Activated T-helper 1 cell treated with anti-CD3 and anti-CD28 coated beads, Interleukin-2, amount 50 U/mL, for 16 hours (primary cell): ENCODE data around the gene SDC3.

Experiments
- DNase-seq, 2 donors: peaks; one replicate each; pipeline ENCODE4 v3.0.0-alpha.2; 2020; ENCODE audit warnings: low read depth in 1 of 2, low spot score in 1 of 2

The SDC3 gene

DNA sequence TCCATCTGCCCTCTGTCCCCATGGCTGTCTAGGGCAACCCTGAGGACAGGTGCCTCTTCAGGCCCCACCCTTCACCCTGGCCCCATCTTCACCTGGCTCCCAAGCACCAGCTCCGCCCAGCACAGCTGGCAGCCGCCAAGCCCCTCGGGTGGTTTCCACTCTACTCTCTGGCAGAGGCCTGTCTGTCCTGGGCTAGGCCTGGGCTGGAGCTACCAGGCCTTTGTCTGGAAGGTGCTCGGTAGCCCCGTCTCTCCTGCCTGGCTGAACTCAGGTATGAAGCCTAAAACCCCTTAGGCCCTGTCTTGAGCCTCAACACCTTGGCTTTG is 17.4 kb downstream of the SDC3 start:
- DNase-seq = no peak

DNA sequence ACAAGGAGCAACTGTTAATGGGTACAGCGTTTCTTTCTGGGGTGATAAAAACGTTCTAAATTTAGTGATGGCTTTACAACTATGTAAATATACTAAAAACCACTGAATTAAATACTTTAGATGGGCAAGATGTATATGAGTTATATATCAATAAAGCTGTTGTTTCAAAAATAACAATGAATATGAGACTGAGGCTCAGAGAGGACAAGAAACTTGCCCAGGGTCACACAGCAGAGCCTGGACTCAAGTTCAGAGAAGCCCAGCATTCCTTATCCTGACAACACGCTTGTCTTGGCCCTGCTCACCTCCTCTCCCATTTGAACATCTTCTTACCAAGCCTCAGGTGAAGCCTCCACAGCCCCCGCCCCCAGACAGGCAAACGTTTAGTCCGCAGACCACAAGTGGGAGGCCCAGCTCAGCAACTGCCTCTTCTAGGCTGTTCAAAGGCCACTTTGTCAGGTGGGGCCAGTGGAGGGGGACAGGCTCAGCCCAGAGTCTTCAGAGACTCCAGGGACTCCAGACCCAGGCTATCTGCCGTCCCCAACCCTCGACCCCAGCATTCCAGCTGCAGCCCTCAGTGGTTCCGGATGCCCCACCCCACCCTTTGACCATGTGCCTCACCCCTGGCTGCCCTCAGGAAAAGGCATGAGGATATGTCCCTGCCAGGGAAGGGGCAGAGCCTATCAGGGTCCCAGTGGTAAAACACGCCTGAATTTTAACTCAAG is 17.9 kb downstream of the SDC3 start:
- no peak for DNase-seq

DNA sequence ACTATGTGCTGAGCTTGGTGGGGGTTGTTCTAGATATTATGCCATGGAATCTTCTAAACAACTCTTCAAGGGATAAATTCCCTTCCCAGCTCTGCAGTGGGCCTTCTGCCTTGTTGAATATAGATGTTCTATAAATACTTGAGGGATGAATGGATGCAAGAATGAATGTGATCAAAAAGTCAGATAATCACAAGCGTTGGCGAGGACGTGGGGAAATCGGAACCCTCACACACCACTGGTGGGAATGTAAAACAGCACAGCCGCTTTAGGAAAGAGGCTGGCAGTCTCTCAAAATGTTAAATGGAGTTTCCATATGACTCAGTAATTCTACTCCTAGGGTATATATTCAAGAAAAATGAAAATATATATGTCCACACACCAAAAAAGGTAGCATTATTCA is 19.0 kb downstream of the SDC3 start:
- no peak for DNase-seq

DNA sequence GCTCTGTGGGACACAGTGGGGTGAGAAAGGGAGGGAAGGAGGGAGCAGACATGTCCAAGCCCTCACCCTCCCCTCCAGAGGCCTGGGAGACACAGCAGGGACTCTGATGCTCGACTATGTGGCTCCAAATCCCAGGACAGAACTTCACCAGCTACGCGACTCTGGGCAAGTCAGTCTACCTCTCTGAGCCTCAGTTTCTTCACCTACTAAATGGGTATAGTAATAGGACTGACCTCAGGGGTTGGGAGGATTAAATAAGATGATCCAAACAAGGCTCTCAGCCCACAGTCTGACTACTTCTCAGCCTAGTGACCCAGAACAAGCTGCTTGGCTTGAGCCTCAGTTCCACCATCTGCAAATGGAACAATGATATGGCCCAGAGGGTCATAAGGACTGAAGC is 19.6 kb downstream of the SDC3 start:
- DNase-seq = no peak

DNA sequence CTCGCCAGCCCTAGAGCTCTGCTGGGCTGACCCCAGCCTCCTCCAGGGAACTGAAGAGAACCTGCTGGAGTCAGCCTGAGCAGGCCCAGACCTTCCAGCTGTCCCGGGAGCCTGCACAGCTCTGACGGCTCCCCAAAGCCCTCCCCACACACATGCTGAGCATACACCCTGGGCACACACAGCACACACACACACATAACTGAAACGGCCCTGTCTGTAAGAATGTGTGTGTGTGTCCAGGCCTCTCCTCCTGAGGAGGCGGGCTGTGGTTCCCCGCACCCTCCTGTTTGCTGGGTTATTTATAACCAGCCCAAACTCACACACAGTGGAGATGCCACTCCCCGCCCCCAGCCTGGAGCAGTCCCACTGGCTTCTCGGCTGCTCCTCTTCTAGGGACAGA is 20.2 kb downstream of the SDC3 start:
- DNase-seq = no peak

DNA sequence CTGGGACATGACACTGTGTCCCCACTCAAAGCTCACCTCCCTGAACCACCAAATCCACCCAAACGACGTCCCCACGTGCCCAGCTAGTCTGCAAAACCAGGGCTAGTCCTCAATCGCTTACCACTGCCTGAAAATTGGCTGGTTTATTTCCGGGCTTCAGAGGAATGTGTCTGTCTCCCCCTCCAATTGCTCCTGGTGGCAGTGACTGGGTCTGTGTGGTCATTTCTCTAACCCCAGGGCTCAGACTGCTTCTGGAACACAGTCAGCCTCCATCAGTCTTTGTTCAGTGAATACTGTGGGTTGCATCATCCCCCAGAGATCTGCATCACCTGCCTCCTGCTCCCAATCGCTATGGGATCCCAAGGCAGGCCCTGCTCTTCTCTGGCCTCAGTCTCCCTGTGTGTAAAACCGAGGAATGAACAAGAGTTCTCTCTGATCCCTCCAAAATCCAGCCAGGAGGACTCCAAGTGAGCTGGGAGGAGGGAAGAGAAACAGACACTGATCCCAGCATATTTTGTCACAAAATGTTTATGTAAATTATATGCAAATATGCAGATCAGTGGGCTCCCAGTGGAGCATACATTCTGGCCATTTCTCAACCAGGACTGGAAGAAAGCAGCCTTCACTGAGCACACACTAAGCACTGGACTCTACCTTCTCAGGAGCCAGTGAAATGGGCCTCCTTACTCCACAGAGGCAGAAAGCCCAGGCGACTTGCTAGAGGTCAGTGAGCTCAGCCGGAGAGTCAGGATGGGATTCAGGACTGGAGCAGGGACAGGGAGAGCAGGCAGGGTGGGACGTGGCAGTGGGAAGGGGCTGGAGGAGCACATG is 20.9 kb downstream of the SDC3 start:
- no peak for DNase-seq

DNA sequence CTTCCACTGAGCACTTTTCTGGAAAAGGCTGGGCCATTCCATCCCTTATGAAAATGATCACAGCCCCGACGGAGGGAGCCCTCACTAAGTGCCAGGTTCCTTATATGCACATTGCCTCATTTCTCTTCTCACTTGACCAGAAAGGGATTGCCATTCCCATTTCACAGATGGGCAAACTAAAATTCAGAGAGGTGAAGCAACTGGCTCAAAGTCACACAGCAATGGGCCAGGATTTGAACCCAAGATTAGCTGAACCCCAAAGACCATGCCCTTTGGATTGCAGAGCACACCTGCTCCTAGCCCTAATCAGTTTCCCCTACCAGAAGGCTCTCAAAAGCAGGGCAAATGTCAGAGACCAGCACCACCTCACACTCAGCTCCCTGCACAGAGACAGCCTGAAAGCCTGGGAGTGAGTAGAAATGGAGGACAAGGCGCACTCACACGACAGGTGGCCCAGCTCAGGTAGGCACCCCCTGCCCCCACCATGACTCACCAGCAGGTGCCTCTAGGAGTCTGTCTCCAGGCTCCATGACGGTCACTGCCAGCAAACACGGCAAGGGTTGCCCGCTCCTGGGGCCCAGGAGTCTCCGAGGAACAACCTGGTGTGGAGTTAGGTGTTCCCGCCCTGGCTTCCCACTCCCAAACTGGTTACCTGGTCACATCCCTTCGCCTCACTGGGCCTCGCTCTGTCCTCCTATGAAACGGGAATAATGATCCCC is 21.7 kb downstream of the SDC3 start:
- DNase-seq = no peak

DNA sequence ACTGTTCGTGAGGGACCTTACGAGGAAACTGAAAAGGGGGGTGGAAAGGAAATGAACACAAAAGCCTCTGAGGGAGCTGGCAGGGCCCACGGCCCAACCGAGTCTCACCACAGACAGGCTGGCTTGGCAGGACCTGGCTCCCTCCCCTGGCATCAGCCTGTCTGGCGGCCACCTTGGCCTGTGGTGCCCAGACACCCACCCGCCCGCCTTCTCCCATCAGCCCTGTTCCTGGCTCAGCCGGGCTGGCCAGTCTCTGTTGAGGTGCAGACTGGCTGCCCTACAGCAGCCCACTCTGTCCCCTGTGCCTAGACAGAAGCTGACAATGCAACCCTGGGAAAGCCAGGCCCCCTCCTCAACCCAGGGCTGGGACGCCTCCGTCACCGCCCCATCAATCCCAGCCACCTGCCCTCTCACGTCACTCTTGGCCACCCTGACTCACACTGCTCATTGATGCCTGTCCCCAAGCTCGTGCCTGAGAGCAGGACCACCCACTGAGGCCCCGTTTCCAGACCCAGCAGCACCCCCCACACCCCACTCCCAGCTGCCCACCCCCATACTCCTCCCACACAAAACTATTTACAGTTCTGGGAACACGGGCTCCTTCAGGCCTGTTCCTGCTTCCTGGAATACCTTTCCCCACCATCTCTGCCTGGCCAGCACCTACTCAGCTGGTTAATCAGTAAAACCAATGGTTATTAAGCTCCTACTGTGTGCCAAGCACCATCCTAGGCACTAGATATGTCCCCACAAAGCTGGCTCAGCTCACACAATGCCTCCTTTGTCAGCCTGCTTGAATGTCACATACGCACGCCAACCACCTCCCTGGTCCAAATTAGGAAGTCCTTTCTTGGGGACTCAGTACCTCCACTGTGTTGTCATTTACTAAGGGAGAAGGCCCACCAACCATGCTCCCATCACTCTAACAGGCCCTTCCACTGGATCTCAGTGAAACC is 22.7 kb downstream of the SDC3 start:
- no peak for DNase-seq

DNA sequence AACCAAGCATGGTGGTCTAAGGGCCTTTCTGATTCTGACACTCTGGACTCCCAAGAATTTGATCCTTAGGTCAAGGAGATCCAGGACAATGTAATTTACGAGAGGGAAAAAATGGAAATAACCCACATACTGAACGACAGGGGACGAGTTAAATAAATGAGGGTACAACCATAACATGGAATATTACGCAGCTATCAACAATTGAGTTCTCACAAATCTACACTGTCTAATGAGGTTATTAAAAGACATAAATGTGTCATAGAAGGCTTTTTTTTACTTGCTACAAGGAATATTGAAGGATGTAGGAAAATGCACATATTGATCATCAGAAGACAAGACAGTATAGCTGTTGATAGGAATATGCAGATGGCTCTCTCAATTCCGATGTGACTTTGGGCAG is 23.8 kb downstream of the SDC3 start:
- DNase-seq = no peak

DNA sequence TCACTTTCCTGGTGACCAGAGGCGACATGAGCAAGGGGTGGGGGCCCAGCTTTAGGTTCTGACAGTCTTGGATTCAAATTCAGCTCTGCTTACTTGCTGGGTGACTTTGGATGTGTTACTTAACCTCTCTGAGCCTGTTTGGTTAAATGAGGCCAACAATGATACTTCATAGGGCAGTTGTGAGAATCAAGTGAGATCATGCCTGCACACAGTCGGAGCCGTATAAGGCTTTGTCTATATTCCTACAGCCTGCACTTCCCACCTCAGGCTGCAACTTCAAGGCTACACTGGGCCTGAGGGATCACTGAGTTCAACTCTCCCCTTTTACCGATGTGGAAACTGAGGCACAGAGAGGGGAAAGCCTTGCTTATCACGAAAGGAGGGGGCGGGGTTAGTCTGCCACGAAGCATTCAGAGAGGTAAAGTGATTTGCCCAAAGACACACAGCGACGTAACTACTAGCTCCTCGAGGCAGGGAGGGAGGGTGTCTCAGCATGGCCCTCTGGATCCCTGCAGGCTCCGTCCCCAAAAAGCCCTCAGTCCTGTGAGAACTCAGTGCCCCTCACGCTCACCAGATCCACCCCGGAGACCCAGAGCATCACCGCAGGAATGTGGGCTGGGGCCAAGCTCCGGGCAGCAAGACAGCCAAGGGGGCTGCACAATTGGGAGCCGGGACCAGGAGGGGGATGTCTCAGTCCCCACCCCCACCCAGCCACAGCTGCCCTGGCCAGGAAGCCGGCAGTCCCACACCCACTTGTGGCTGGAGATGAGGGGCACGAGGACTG is 25.0 kb downstream of the SDC3 start:
- no peak for DNase-seq

DNA sequence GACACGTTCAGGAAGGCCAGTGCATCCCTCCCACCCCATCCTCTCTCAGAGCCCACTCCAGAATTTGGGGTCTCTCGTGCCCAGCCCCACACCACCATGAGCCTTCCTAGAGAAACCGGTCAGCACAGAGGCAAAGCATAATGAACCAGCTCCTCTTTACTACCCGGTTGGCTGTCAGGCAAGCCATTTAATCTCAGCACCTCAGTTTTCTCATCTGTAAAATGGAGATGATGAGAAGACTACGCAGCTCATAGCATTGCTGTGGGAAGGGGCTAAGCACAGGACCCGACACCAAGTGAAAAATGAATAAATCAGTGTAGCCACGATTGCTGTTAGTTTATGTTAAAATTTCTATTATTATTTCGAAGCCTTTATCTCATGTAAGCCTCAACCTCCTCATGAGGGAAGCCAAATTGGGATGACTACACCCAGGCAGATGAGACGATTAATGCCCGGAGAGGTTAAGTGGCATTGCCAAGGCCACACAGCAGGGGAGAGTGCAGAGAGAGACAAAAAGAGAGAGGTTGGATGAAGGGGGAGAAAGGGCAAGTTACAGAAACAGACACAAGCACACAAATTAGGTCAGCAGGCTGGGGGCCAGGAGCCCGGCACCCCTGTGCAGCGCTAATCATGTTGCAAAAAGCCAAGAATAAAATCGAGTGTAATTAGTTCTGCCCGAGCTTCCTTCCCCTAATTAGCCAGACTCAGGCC is 25.7 kb downstream of the SDC3 start:
- DNase-seq = no peak

DNA sequence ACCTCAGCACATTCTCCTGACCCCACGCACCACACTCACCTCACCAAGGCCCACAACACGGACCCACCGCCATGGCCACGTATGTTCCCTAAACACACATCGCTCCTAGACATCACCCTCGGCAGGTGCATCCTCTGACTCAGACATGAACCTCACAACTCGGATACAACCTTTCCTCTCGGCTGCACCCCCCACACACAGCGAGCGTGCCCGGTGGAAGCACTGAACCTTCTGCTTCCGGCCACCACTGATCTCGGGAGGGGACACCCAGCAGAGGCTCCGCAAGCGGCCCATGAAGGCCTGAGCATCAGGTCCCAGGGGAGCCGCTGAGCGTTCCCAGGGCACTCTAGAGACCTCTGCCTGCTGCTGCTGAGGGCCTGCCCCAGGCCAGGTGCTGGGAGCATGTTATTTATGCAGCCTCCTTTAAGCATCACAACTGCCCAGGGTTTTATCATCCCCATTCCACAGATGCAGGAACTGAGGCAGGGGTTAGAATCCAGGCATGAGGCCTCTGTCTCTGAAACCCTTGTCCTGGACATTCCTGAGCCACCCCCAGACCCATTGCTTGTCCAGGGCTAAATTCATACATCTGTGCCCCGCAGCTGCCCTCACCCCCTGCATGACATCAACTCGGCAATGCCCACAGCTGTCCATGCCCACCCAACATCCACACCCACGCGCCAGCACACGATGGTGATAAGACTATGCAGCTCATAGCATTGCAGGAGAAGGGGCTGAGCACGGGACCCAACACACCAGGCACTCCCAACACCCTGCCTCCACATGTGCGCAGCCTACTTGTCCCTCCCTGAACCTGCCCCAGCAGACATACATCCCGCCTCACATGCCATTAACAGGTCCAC is 27.0 kb downstream of the SDC3 start:
- DNase-seq = no peak

DNA sequence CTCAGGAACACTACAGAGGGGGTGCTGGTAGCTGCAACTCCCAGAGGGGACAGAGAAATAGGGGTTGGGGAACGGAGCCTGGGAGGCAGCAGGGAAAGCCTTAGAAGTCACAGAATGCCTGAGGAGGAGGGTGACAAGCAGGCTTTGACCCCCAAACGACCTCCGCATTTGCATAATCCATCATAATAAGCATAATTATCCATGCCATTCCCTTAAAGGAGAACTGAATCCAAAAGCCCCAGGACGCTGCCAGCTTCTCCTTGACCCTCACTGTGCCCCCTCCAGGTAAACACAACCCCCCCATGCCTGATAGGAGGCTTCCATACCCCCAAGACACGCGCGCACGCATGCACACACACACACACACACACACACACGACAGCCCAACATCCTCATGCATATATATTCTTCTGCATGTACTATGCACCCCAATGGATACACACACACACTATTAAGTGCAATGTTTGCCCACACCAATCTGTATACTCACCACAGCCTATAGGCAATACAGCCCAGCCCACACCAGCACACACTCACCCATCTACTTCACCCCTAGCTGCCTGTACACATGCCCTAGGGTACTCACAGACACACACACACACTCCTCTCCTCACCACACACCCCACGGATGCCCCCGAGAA is 27.8 kb downstream of the SDC3 start:
- DNase-seq = no peak

DNA sequence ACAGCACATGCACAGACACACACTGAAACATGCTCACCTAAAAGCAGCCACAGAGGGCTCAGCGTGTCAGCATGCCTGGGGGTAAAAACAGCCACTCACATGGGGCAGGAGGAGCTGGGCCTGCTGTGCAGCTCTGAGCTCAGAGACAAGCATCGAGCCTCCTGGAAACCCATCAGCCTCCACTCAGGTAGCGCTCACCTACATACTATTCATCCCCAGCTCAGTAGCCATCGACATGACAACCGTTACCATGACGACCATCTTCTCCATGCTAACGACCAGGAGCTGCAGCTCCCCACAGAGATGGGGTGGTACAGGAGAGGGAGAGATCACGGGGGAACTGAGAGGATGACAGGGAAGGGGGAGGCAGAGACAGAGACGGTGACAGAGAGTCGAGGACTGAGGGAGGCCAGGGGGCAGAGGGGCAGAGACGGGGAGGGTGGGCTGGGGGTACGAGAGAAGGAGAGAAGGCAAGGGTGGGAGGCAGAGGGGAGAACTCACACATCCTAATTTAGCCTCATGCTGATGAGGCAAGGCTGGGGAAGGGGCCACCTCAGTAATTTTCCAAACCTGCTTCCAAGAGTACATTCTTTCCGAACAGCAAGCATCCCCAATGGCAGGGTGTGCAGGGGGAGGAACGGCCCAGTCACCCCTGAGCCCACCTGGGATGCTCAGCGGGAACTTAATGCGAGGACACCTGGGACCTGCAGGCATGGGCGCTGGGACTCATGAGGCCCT is 28.4 kb downstream of the SDC3 start:
- DNase-seq = no peak

DNA sequence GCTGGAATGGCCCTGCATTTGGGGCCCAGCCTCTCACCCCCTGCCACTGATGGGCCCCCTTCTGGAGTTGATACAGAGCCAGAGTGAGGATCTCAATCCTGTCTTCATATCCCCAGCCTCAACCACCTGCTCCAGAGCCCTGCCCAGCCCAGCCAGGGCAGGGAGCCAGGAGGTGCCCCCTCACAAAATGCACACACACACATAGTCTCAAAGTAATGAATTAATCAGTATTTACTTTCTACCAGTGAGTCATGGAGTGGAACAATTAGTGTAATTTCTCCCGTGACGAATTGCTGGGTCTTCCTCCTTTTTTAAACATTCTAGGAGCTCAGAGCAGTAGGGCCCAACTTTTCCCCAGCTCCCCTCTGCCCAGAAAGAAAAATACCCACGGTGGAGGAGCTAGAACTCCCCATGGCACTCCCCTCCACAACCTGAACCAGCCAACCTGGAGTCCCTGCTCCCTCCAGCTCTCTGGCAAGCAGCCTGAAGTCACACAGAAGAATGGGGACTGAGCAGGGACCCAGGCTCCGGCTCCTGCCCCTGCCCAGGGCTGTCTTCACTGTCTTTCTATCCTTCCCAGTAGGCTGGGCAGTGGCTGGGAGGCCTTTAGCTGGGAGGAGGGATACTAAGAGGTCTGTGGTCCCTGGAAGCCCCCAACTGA is 29.3 kb downstream of the SDC3 start:
- no peak for DNase-seq

DNA sequence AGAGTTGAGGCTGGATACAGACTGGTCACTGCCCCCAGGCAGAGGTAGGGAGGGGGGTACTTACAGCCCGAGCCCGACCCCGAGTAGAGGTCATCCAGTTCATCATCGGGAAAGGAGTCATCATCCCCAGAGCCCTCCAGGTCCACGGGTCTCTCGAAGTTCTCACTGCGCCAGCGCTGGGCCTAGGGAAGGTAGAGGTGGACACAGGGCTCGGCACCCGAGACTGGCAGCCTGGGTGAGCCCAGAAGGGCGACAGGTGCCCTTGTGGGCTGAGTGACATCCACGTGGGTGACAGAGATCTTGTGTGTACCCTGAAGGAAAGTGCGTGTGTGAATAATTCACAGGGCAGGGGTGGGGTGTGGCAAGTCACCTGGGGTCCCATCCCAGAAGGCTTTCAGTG is 30.0 kb downstream of the SDC3 start:
- DNase-seq = no peak

DNA sequence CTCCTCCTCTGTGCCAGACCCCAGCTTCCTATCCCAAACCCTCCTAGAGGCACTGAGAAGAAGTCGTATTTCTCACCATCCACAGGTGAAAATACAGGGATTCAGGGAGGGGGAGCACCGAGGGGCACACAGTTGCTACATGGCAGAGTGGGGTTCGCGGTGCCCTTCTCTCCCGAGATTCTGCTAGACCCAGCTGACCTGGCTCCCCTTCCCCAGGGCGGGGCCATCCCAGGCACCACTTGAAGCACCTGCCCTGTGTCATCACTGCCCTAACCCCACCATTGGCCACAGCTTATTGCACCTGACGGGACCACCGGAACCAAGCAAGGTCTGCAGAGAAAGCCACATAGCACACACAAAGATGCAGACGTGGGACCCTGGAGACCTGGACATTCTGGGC is 30.5 kb downstream of the SDC3 start:
- no peak for DNase-seq
